ENCODE data around the gene PTPRM.

PTPRM gene

GRCh38 chr18:8307960-8308359 is 740.8 kb downstream of the PTPRM start:
- Histone ChIP-seq H3K27ac (no peak overlapping the region), H3K9me3 (no peaks in the 10 kb centered on the region), H3K27me3 (no peaks in the 10 kb centered on the region), H3K4me1 (ENCODE audit: control insufficient read depth in 1 of 2, insufficient read depth in 1 of 2, low read depth in 1 of 2, low read length in 1 of 2) (no peaks in the 10 kb centered on the region), H3K4me3 (ENCODE audit: low read depth in 1 of 2, low read length in 1 of 2) (no peak overlapping the region), H3K36me3 (no peaks in the 10 kb centered on the region)
- TF ChIP-seq CTCF (IDR thresholded peaks at IDR 0.05), result no peak

- no peak for TF ChIP-seq CTCF (IDR thresholded peaks at IDR 0.05)
- Histone ChIP-seq H3K4me3 (ENCODE audit: low read depth in 1 of 2, low read length in 1 of 2) (no peak overlapping the region), H3K36me3 (no peaks in the 10 kb centered on the region), H3K9me3 (no peaks in the 10 kb centered on the region), H3K27ac (no peak overlapping the region), H3K4me1 (ENCODE audit: control insufficient read depth in 1 of 2, insufficient read depth in 1 of 2, low read depth in 1 of 2, low read length in 1 of 2) (no peaks in the 10 kb centered on the region), H3K27me3 (no peaks in the 10 kb centered on the region)
Measured at GRCh38 chr18:8313043-8313442, 745.9 kb downstream of the PTPRM start.

GRCh38 chr18:8314124-8314523 is 747.0 kb downstream of the PTPRM start:
- Histone ChIP-seq H3K27ac (no peak overlapping the region), H3K27me3 (no peaks in the 10 kb centered on the region), H3K9me3 (no peaks in the 10 kb centered on the region), H3K36me3 (no peaks in the 10 kb centered on the region), H3K4me3 (ENCODE audit: low read depth in 1 of 2, low read length in 1 of 2) (no peak overlapping the region), H3K4me1 (ENCODE audit: control insufficient read depth in 1 of 2, insufficient read depth in 1 of 2, low read depth in 1 of 2, low read length in 1 of 2) (no peaks in the 10 kb centered on the region)
- no peak for TF ChIP-seq CTCF (IDR thresholded peaks at IDR 0.05)

GRCh38 chr18:8319798-8320489 is 752.8 kb downstream of the PTPRM start:
- no peak overlapping the region for H3K4me3 ChIP-seq (ENCODE audit: low read depth in 1 of 2, low read length in 1 of 2)
- no peaks in the 10 kb centered on the region for H3K9me3 ChIP-seq
- no peak overlapping the region for H3K27ac ChIP-seq
- TF ChIP-seq CTCF (IDR thresholded peaks at IDR 0.05), result no peak
- H3K36me3 ChIP-seq, result no peaks in the 10 kb centered on the region
- no peaks in the 10 kb centered on the region for H3K4me1 ChIP-seq (ENCODE audit: control insufficient read depth in 1 of 2, insufficient read depth in 1 of 2, low read depth in 1 of 2, low read length in 1 of 2)
- no peaks in the 10 kb centered on the region for H3K27me3 ChIP-seq

GRCh38 chr18:8322486-8322885 is 755.4 kb downstream of the PTPRM start:
- Histone ChIP-seq H3K4me3 (ENCODE audit: low read depth in 1 of 2, low read length in 1 of 2) (no peak overlapping the region), H3K9me3 (no peaks in the 10 kb centered on the region), H3K4me1 (ENCODE audit: control insufficient read depth in 1 of 2, insufficient read depth in 1 of 2, low read depth in 1 of 2, low read length in 1 of 2) (no peaks in the 10 kb centered on the region), H3K36me3 (no peaks in the 10 kb centered on the region), H3K27me3 (no peaks in the 10 kb centered on the region), H3K27ac (no peak overlapping the region)
- no peak for TF ChIP-seq CTCF (IDR thresholded peaks at IDR 0.05)

All from neutrophil (primary cell).